Right lobe of liver (tissue), 6 donors: ENCODE data around the gene NTNG2. TPM values are rescaled to one million over a fixed set of nuclear protein-coding genes. Genes with fewer than 3 reads are reported as not detected.

Experiments
- ATAC-seq, 4 donors: fragments of 200-7000 bp; cut with Tn5 transposase; one replicate each; pipeline ENCODE4 v1.9.1; 2020; ENCODE audit warnings: mild to moderate bottlenecking in 4 of 4, moderate library complexity in 4 of 4
- DNase-seq, 3 donors: peaks; one replicate each; pipeline ENCODE4 v3.0.0-alpha.2; 2020
- H3K27ac ChIP-seq, 3 donors: fragments of 200-600 bp; one replicate each; pipeline ENCODE4 v1.8.0; 2022
- H3K27me3 ChIP-seq, 2 donors: fragments of 200-600 bp; one replicate each; pipeline ENCODE4 v1.8.0; 2022
- H3K36me3 ChIP-seq, 4 donors: fragments of 200-600 bp; sonication (generic) in 1 of 4; one replicate each; pipeline versions ENCODE4 v1.5.1 to v1.8.0; 2017 to 2022; ENCODE audit warnings: control low read depth in 1 of 4
- H3K4me1 ChIP-seq, 4 donors: fragments of 200-600 bp; sonication (generic) in 1 of 4; one replicate each; pipeline versions ENCODE4 v1.5.1 to v1.8.0; 2017 to 2022; ENCODE audit warnings: control low read depth in 1 of 4
- H3K4me3 ChIP-seq, 3 donors: fragments of 200-600 bp; one replicate each; pipeline ENCODE4 v1.8.0; 2022
- H3K9me3 ChIP-seq, 4 donors: fragments of 200-600 bp; sonication (generic) in 1 of 4; one replicate each; pipeline versions ENCODE4 v1.5.1 to v1.8.0; 2017 to 2022; ENCODE audit warnings: control low read depth in 1 of 4
- POLR2A ChIP-seq: fragments of 450-650 bp; IDR thresholded peaks from one replicate; pipeline ENCODE4 v1.6.1; 2017; ENCODE audit warnings: antibody characterized with exemption, mild to moderate bottlenecking
- WGBS: methylation state at CpG from one replicate; pipeline ENCODE4 v1.1.6; 2018; ENCODE audit warnings: low coverage, low lambda C conversion rate; ENCODE audit not compliant: insufficient coverage; ENCODE audit errors: missing lambda C conversion rate; 5-methylcytosine and 5-hydroxymethylcytosine counted together
- intact Hi-C, 2 donors: fragments of 100-400 bp; cut with DNase I; formaldehyde crosslinking; loops; one replicate each; pipeline versions ENCODE4 v1.11.2 to v1.14.1; 2022
- total RNA-seq, 6 experiments: library from RNA; depleted of rRNA in 2 of 6; stranded (reverse); fragments of >200 nt in 2 of 6; fragmentation: NEBNext Ultra II Directional in 3 of 6; extraction: Animal tissue kit (Norgen Biotek cat#: 25700) in 3 of 6; gene quantifications; one replicate each; pipeline versions ENCODE4 v1.1.0 to v1.2.4, GENCODE V29; 2016 to 2023
- TF ChIP-seq, protein P1 (sequence below), 4 donors: fragments of 200-600 bp in 3 of 4; fragments of 450-650 bp in 1 of 4; IDR thresholded peaks; one replicate each; pipeline versions ENCODE4 v1.5.1 to v1.8.0; 2016 to 2022; ENCODE audit warnings: antibody characterized with exemption in 4 of 4, mild to moderate bottlenecking in 2 of 4
- donor health status: DM: no; HTN: yes; CAD: no.
- donor health status: DM: no; HTN: no; CAD: no.
- donor health status: DM: no; HTN: no; CAD: no.
- donor health status: DM: no; HTN: yes; CAD: no.
- donor health status: DM: no; HTN: yes; CAD: no.

NTNG2 gene
- total RNA-seq, 6 experiments from 2014 or later = 0.12 to 1.6 (median 0.24) TPM

DNA sequence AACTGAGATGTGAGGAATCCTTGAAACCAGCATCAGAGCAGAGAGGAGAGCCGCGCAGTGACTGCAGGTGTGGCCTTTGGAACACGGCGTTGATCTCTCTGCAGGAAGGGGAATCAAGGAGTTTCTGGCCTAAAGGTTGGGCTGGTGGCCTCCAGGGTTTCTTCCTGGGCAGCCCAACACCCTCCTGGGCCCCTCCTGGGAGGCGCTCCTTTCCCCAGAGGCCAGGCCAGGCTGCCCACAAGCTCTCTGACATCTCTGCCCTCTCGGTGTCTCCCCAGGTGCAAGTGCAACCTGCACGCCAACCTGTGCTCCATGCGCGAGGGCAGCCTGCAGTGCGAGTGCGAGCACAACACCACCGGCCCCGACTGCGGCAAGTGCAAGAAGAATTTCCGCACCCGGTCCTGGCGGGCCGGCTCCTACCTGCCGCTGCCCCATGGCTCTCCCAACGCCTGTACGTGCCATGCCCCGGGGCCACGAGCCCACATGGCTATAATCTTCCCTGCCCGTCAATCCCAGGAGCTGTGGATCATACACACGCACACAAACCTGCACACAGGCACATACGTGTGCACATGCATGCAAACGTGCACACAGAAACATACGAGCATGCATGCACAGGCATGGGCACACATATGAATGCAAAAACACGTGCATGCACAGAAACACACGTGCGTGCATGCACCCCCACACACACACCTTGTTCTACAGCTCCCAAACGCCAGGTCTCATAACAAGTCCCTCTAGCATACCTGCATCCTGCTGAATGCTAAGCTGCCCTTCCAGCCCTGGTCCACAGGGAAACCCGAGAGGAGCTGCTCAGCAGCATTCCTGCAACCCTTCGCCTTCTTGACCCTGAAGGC, 64.9 kb downstream of the NTNG2 start:
- H3K4me1 ChIP-seq = no peaks in the 10 kb centered on the region
- intact Hi-C loops = no loop called here
- TF ChIP-seq, protein P1, sequence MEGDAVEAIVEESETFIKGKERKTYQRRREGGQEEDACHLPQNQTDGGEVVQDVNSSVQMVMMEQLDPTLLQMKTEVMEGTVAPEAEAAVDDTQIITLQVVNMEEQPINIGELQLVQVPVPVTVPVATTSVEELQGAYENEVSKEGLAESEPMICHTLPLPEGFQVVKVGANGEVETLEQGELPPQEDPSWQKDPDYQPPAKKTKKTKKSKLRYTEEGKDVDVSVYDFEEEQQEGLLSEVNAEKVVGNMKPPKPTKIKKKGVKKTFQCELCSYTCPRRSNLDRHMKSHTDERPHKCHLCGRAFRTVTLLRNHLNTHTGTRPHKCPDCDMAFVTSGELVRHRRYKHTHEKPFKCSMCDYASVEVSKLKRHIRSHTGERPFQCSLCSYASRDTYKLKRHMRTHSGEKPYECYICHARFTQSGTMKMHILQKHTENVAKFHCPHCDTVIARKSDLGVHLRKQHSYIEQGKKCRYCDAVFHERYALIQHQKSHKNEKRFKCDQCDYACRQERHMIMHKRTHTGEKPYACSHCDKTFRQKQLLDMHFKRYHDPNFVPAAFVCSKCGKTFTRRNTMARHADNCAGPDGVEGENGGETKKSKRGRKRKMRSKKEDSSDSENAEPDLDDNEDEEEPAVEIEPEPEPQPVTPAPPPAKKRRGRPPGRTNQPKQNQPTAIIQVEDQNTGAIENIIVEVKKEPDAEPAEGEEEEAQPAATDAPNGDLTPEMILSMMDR (IDR thresholded peaks at IDR 0.05) = no peak
- no peak for TF ChIP-seq POLR2A
- no peak overlapping the region for H3K27ac ChIP-seq
- no peak for ATAC-seq
- WGBS = 78% methylated on average over 14 of the region's 34 CpGs
- no peak for DNase-seq
- no peaks in the 10 kb centered on the region for H3K27me3 ChIP-seq
- no peaks in the 10 kb centered on the region for H3K36me3 ChIP-seq
- H3K4me3 ChIP-seq = no peak overlapping the region
- H3K9me3 ChIP-seq = no peaks in the 10 kb centered on the region

DNA sequence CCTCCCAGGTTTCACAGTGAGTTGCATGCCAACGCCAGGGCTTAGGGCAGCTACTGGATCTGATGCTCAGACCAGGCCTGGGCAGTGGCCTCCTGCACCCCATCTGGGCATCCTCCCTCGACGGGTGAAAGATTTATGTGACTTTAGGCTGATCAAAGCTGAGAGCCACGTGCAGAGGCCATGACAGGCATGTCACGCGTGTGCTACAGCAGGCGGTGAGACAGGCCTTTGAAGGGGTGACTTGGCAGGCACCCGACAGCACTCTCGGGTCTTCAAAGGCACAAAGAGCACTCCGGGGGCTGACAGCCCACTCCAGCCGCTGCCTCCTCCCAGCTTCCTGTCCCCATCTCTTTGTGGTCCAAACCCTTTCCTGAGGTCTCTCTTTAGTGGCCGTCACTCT, 66.2 kb downstream of the NTNG2 start:
- ATAC-seq (no peak), DNase-seq (no peak)
- H3K9me3 ChIP-seq = no peaks in the 10 kb centered on the region
- no peaks in the 10 kb centered on the region for H3K4me1 ChIP-seq
- no peak overlapping the region for H3K27ac ChIP-seq
- H3K36me3 ChIP-seq = no peaks in the 10 kb centered on the region
- no peaks in the 10 kb centered on the region for H3K27me3 ChIP-seq
- intact Hi-C loops = no loop called here
- 47% methylated on average over 6 of the region's 12 CpGs for WGBS
- TF ChIP-seq, protein P1 (IDR thresholded peaks at IDR 0.05) = no peak
- TF ChIP-seq POLR2A = no peak
- no peak overlapping the region for H3K4me3 ChIP-seq

DNA sequence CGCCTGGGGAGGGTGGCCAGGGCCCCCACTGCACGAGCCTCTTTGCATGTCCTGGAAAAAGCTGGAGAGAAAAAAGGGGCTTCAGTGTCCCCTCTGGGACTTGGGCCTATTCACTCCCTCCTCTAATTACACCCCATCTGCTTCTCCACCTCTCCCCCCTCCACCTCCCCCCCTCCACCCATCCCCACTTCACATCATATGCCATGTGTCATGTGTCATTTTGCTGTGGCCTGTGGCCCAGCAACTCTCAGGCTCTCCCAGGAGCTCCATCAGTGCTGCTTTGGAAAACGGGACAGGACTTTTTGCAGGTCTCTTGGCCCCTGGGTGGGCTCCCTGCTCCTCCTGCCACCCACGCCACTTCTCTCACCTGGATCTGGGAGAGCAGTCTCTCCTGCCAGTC, 68.7 kb downstream of the NTNG2 start:
- Histone ChIP-seq H3K9me3 (no peaks in the 10 kb centered on the region), H3K4me1 (no peaks in the 10 kb centered on the region), H3K27ac (no peak overlapping the region), H3K27me3 (no peaks in the 10 kb centered on the region), H3K4me3 (no peak overlapping the region), H3K36me3 (no peaks in the 10 kb centered on the region)
- whole genome bisulfite sequencing = 57% methylated on average over 2 of the region's 4 CpGs
- ATAC-seq (no peak), DNase-seq (no peak)
- intact Hi-C loops = loop anchor here in 1 of 2 donors (10.0 kb wide), 1 partner anchor 56 kb away; no protein-coding TSS in a partner anchor
- TF ChIP-seq POLR2A = no peak
- TF ChIP-seq, protein P1 (IDR thresholded peaks at IDR 0.05) = no peak

DNA sequence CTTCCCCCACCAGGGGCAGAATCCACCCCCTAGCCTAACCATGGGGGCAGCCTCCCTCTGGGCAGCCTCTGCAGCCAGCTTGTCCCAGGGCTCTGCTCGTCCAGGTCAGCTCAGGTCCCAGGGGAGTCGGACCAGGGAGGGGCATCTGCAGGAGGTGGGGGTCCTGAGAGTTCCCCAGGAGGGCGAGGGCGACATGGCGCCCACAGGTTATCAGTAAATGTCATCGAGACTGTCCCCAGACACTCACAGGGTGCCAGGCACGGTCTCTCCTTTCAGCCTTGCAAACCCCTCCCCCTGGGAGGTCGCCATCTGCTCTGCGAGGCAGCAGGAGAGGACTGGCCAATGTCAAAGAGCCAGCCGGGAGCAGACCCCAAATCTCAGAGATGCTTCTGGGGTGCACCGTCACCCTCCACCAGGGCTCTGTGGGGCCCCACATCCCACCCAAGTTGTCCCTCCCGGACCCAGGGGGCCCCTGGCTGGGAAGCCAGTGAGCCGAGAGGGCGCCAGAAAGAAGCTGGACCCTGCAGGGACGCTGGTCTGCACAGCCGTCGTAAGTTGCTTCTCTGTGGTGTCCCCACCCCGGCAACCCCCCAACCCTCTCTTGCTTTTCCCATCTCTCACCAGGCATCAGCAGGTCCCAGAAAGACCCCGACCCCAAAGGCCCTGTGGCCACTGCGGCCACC, 69.3 kb downstream of the NTNG2 start:
- intact Hi-C loops = loop anchor here in 1 of 2 donors (10.0 kb wide), 1 partner anchor 56 kb away; no protein-coding TSS in a partner anchor
- no peaks in the 10 kb centered on the region for H3K36me3 ChIP-seq
- no peak for DNase-seq
- 41% methylated on average over 11 of the region's 20 CpGs for WGBS
- H3K4me1 ChIP-seq = no peaks in the 10 kb centered on the region
- H3K4me3 ChIP-seq = no peak overlapping the region
- H3K27ac ChIP-seq = no peak overlapping the region
- TF ChIP-seq, protein P1 (IDR thresholded peaks at IDR 0.05) = no peak
- no peak for TF ChIP-seq POLR2A
- no peak for ATAC-seq
- H3K27me3 ChIP-seq = no peaks in the 10 kb centered on the region
- H3K9me3 ChIP-seq = no peaks in the 10 kb centered on the region
